Measurements from ENCODE around the gene CNNM2. TPM values are rescaled to one million over a fixed set of nuclear protein-coding genes. Genes with fewer than 3 reads are reported as not detected.
"Not testable (repeated sequence)": the region's sequence is repeated elsewhere in the genome, so short reads cannot be mapped to it uniquely, and the experiment has no call there.

The CNNM2 gene
- total RNA-seq, 3 donors from 2014 or later, result 22.6 to 53.2 (median 27.3) TPM

DNA sequence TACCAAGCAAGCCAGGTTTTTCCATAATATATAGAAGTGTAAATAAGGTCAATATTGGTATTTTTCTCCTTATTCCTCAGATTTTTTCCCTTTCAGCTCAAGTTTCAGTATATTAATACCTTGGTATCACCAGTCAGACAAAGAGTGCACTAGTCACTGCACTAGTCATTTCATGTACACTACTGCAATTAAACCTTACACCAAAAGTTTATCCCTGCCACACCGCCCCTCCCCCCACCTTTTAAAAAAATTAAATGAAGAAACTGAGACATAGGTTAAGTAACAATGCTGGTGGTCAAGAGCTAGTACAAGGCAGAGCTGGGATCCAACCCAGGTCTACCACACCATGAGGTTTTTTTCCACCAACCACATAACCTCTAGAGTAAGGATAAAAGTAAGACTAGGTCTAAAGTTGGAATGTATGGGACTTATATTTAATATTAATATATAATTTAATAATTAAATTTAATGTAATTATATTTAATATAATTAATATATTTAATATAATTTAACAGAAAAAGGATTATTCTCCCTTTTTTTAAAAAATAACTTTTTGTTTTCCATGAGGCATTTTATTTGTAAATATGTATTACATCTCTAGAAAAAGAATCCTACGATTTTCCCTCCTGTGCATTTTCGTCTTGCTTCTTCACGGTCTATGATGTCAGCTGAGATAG, 206.5 kb downstream of the CNNM2 start:
- intact Hi-C loops (cut with DNase I, micrococcal nuclease), result no loop called here
- peaks cover 5% of the 10 kb centered on the region for H3K4me1 ChIP-seq (ENCODE audit: low read depth)
- no peak for TF ChIP-seq CTCF (IDR thresholded peaks at IDR 0.05)
- no peak overlapping the region for H3K4me3 ChIP-seq
- no peaks in the 10 kb centered on the region for H3K36me3 ChIP-seq (ENCODE audit: low read depth)
- H3K9me3 ChIP-seq, result no peaks in the 10 kb centered on the region
- no peak for ATAC-seq
- no peak for DNase-seq

DNA sequence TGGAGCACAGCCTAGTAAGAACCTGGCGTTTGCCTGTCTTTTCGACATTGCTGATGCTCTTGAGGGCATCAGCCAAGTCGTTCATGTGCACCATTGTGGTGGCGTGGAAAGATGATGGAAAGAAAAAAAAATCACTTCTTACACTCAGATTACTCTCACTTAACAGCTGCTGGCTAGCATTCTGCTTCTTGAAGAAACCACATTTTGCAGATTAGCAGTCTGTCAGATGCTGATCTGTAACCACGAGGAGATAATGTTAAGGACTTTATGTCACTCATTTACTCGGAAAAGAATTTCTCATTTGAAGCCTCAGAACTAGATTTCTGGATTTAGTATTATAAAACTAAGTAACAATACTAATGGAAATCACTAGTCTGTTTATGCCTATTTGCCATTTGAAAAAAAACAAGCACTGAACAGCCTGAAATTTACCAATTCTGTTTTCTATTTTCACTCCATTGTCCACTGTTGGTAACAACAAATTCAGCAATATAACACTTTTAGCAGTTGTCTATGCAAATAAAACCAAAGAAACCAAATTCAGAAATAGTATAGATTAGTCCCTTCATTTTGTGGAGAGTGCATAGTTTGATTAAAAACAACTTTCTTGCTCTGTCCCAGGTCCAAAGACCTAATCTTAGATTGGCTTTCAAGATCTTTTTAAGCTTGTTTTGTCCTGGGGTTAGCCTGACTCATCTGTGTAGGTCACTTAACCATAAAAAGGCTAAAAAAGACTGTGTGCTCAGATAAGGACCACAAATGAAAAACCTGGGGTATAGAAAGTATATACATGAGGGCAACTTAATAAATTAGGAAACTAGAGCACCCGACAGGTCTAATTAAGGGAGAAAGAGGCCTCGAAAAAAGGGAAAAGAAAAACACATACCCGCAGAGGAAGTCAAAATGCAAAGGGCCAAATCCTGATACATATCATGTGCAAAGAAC, 207.5 kb downstream of the CNNM2 start:
- Histone ChIP-seq H3K36me3 (ENCODE audit: low read depth) (no peaks in the 10 kb centered on the region), H3K4me3 (no peak overlapping the region), H3K9me3 (no peaks in the 10 kb centered on the region), H3K4me1 (ENCODE audit: low read depth) (peaks cover 5% of the 10 kb centered on the region)
- TF ChIP-seq CTCF (IDR thresholded peaks at IDR 0.05), result no peak
- intact Hi-C loops (cut with DNase I, micrococcal nuclease), result no loop called here
- ATAC-seq (no peak), DNase-seq (no peak)

GRCh38 chr10:103127241-103127640, 209.1 kb downstream of the CNNM2 start:
- no peak for TF ChIP-seq CTCF (IDR thresholded peaks at IDR 0.05)
- ATAC-seq, result no peak
- Histone ChIP-seq H3K9me3 (no peaks in the 10 kb centered on the region), H3K4me3 (no peak overlapping the region), H3K36me3 (ENCODE audit: low read depth) (no peaks in the 10 kb centered on the region), H3K4me1 (ENCODE audit: low read depth) (no peaks in the 10 kb centered on the region)
- intact Hi-C loops (cut with DNase I, micrococcal nuclease), result no loop called here
- no peak for DNase-seq

DNA sequence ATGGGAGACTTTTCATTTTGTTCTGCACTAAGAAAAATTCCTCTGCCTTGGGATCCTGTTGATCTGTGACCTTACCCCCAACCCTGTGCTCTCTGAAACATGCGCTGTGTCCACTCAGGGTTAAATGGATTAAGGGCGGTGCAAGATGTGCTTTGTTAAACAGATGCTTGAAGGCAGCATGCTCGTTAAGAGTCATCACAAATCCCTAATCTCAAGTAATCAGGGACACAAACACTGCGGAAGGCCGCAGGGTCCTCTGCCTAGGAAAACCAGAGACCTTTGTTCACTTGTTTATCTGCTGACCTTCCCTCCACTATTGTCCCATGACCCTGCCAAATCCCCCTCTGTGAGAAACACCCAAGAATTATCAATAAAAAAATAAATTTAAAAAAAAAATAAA, 212.1 kb downstream of the CNNM2 start:
- H3K4me1 ChIP-seq (ENCODE audit: low read depth); ATAC-seq; H3K4me3 ChIP-seq; DNase-seq; intact Hi-C loops (cut with DNase I, micrococcal nuclease); H3K36me3 ChIP-seq (ENCODE audit: low read depth); H3K9me3 ChIP-seq: not testable (repeated sequence)

GRCh38 chr10:103130910-103131309, 212.8 kb downstream of the CNNM2 start:
- Histone ChIP-seq H3K9me3 (no peaks in the 10 kb centered on the region), H3K36me3 (ENCODE audit: low read depth) (no peaks in the 10 kb centered on the region), H3K4me1 (ENCODE audit: low read depth) (no peaks in the 10 kb centered on the region), H3K4me3 (no peak overlapping the region)
- no peak for TF ChIP-seq CTCF (IDR thresholded peaks at IDR 0.05)
- no peak for DNase-seq
- ATAC-seq, result no peak
- intact Hi-C loops (cut with DNase I, micrococcal nuclease), result no loop called here

GRCh38 chr10:103135168-103135567, 217.1 kb downstream of the CNNM2 start:
- H3K36me3 ChIP-seq (ENCODE audit: low read depth); ATAC-seq; intact Hi-C loops (cut with DNase I, micrococcal nuclease); DNase-seq; H3K4me1 ChIP-seq (ENCODE audit: low read depth); H3K9me3 ChIP-seq; H3K4me3 ChIP-seq: not testable (repeated sequence)

Measured in mucosa of descending colon (tissue), 3 donors.